CD4-positive, alpha-beta T cell treated with Interleukin-17A for 4 hours (primary cell): ENCODE data around the gene LHX5.

Experiments
- DNase-seq: peaks from one replicate; pipeline ENCODE4 v3.0.0-alpha.2; 2020; ENCODE audit warnings: mixed read lengths

Gene LHX5

GRCh38 chr12:113438523-113439300 lies 33.0 kb downstream of the LHX5 start:
- no peak for DNase-seq

- no peak for DNase-seq
Observed at GRCh38 chr12:113437729-113438100, 34.0 kb downstream of the LHX5 start.

- DNase-seq = no peak
Observed at GRCh38 chr12:113436993-113437728, 34.5 kb downstream of the LHX5 start.

GRCh38 chr12:113436586-113436985 lies 35.1 kb downstream of the LHX5 start:
- DNase-seq = no peak

- DNase-seq = no peak
Observed at GRCh38 chr12:113435367-113435766, 36.3 kb downstream of the LHX5 start.

- DNase-seq = no peak
Observed at GRCh38 chr12:113432986-113433385, 38.7 kb downstream of the LHX5 start.

GRCh38 chr12:113428482-113428881 lies 43.2 kb downstream of the LHX5 start:
- no peak for DNase-seq

GRCh38 chr12:113427882-113428281 lies 43.8 kb downstream of the LHX5 start:
- no peak for DNase-seq

- DNase-seq = no peak
Observed at GRCh38 chr12:113425960-113426453, 45.7 kb downstream of the LHX5 start.

- peak; percentile 59 for DNase-seq
Observed at GRCh38 chr12:113424915-113425823, 46.5 kb downstream of the LHX5 start.

GRCh38 chr12:113424456-113424855 lies 47.2 kb downstream of the LHX5 start:
- no peak for DNase-seq

GRCh38 chr12:113422886-113423669 lies 48.6 kb downstream of the LHX5 start:
- no peak for DNase-seq

GRCh38 chr12:113422030-113422885 lies 49.4 kb downstream of the LHX5 start, which contains the start of gene SDSL:
Gene SDSL (plus strand): TSS chr12:113422380. CDS start chr12:113427983, 5,603 bp downstream.
- no peak for DNase-seq

- no peak for DNase-seq
Observed at GRCh38 chr12:113420996-113421595, 50.6 kb downstream of the LHX5 start.

GRCh38 chr12:113418213-113418879 lies 53.3 kb downstream of the LHX5 start:
- DNase-seq = no peak

GRCh38 chr12:113416091-113416754 lies 55.4 kb downstream of the LHX5 start:
- no peak for DNase-seq

- DNase-seq = no peak
Observed at GRCh38 chr12:113414519-113415038, 57.1 kb downstream of the LHX5 start.

- no peak for DNase-seq
Observed at GRCh38 chr12:113413488-113413939, 58.2 kb downstream of the LHX5 start.
